Measurements from ENCODE around the gene DHH. TPM values are rescaled to one million over a fixed set of nuclear protein-coding genes. Genes with fewer than 3 reads are reported as not detected.

DHH gene
- total and polyA plus RNA-seq, 7 experiments from 2014 or later = 0.24 to 0.91 (median 0.76) TPM; not detected in 2

DNA sequence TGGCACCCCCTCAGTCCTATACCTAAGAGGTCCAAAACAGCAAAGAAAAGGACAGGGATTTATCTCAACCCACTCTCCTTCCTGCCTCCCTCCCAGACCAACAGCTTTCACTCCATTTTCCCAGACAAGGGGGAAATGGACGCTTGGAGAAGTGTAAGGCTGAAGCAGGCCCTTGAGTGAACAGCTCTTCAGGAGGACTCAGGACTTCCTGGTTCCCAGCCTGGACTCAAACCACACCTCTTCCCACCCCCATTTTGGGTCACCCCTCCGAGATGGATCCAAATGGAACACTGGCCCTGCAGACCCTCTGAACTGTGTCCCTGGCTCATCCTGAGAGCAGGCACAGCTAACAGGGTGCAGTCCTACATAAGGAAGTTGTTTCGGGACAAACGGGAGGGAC lies 36.7 kb downstream of the DHH start:
- H3K27ac ChIP-seq (ENCODE audit: low read depth, low read length) = peak overlapping the region; percentile 87
- ChIA-PET POLR2A (interaction anchor here (0.5 to 3.3 kb wide), 5 partner anchors 10 to 222 kb away, joined by 3 to 12 read pairs (median 7); partner anchors contain the start of genes RHEBL1 and TUBA1B), CTCF (interaction anchor here (0.9 kb wide), 1 partner anchor 31 kb away, joined by 3 read pairs; no protein-coding TSS in a partner anchor)
- peaks cover 0 to 15% (median under 1%) of the 10 kb centered on the region in 5 donors for H3K36me3 Mint-ChIP-seq
- no peaks in the 10 kb centered on the region for H3K27me3 ChIP-seq (ENCODE audit: control insufficient read depth in 2 of 2, insufficient read depth in 2 of 2, low read length in 2 of 2)
- peaks cover 0 to 29% (median 15%) of the 10 kb centered on the region in 3 experiments for H3K36me3 ChIP-seq (ENCODE audit: control insufficient read depth in 2 of 3, insufficient read depth in 3 of 3, low read length in 3 of 3)
- DNase-seq (no peak), ATAC-seq (no peak)
- H3K9me3 Mint-ChIP-seq = peaks cover 0 to 9% (median 0%) of the 10 kb centered on the region in 11 donors
- no peaks in the 10 kb centered on the region for H3K27me3 Mint-ChIP-seq
- no peaks in the 10 kb centered on the region for H3K9me3 ChIP-seq (ENCODE audit: control insufficient read depth in 2 of 3, low read length in 3 of 3)
- H3K4me1 ChIP-seq (ENCODE audit: control insufficient read depth in 2 of 2, insufficient read depth in 2 of 2, low read length in 2 of 2) = peaks cover 47 to 49% of the 10 kb centered on the region in 2 donors
- intact Hi-C loops (cut with micrococcal nuclease) = loop anchor here in 1 of 2 donors (5.0 kb wide), 1 partner anchor 206 kb away; the partner anchor contains the start of gene DDX23
- H3K4me3 Mint-ChIP-seq = peak overlapping the region; percentile 79 to 98 (median 92)
- peaks cover 52 to 71% (median 60%) of the 10 kb centered on the region in 7 donors for H3K4me1 Mint-ChIP-seq
- H3K27ac Mint-ChIP-seq = peak overlapping the region; percentile 62 to 96 (median 88)
- peak overlapping the region; percentile 87 for H3K4me3 ChIP-seq (ENCODE audit: low read length)

DNA sequence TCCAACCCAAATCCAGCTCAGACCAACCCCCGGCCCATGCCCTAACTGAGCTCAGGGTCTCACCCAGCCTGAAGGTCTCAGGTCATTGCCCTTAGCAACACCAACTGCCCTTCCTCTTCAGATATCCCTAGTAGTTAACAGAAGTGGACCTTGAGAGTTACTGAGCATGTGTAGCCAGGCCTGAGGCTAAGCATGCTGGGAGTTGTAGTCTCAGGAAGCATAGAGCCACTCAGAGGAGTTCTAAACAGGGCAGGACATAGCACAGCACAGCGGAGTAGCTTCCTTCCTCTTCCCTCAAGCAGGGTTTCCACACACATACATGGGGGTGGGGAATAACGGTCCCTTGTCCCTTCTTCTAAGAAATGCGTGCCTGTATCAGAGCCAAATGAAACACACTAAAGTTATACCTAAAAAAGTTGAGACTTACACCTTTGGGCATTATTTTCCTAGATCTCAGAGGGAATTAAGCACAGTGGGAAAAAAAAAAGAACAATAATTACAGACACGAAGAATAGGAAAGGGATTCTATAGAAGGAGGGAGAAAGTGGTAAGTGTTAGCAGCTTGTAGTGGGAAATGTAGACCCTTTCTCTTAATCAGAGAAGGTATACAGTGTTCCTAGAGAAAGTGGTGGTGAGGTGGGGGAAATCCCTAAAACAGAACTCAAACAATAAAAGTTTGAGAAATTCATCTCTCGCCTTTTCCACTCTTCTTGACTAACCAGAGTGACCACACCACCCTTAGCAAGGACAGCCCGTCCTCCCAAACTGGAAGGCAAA lies 38.4 kb downstream of the DHH start:
- Histone ChIP-seq H3K27ac (ENCODE audit: low read depth, low read length) (peak overlapping the region; percentile 87), H3K27me3 (ENCODE audit: control insufficient read depth in 2 of 2, insufficient read depth in 2 of 2, low read length in 2 of 2) (no peaks in the 10 kb centered on the region), H3K9me3 (ENCODE audit: control insufficient read depth in 2 of 3, low read length in 3 of 3) (no peaks in the 10 kb centered on the region), H3K4me1 (ENCODE audit: control insufficient read depth in 2 of 2, insufficient read depth in 2 of 2, low read length in 2 of 2) (peaks cover 43 to 46% of the 10 kb centered on the region in 2 donors), H3K4me3 (ENCODE audit: low read length) (peak overlapping the region; percentile 11), H3K36me3 (ENCODE audit: control insufficient read depth in 2 of 3, insufficient read depth in 3 of 3, low read length in 3 of 3) (peaks cover 6 to 47% (median 16%) of the 10 kb centered on the region in 3 experiments)
- Mint-ChIP-seq H3K27me3 (no peaks in the 10 kb centered on the region), H3K36me3 (peaks cover 0 to 28% (median 14%) of the 10 kb centered on the region in 5 donors), H3K4me1 (peaks cover 49 to 74% (median 60%) of the 10 kb centered on the region in 7 donors), H3K27ac (peak overlapping the region; percentile 25 to 93 (median 79)), H3K9me3 (peaks cover 0 to 7% (median 0%) of the 10 kb centered on the region in 11 donors), H3K4me3 (peak overlapping the region; percentile 79 to 98 (median 92))
- DNase-seq = peak in 8 of 9 donors; percentile 40 to 66 (median 52)
- intact Hi-C loops (cut with micrococcal nuclease) = loop anchor here (1.0 to 5.0 kb wide), 3 partner anchors 14 to 204 kb away; partner anchors contain the start of genes DDX23 (in 1 of the 2) and PRKAG1 (in 1 of the 2)
- ChIA-PET POLR2A (interaction anchor here (0.9 to 1.1 kb wide), 2 partner anchors 14 to 75 kb away, joined by 4 to 7 read pairs; partner anchors contain the start of genes RHEBL1 and TUBA1B), CTCF (interaction anchor here (0.7 to 1.5 kb wide), 6 partner anchors 8 to 152 kb away, joined by 3 to 7 read pairs (median 4); a partner anchor contains a TSS)
- peak; percentile 81 for ATAC-seq

DNA sequence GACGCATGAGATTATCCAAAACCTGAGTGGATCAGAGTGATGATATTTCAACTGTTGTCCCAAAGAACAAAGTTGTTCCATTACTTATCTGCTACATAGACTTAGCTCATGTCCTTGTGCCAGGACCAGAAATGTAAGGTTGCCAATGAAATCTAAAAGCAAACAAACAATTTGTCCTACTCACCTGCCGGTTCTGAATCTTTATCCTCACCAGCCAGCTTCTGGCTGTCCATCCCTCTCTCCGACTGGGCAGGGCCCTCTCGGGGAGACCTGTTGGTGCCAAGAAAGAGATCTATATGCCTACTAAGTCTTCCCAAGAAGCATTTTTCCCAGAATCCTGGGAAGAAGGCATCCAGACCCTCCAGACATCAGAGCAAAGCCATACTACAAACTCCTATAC lies 39.5 kb downstream of the DHH start:
- H3K4me3 ChIP-seq (ENCODE audit: low read length) = no peak overlapping the region
- H3K36me3 ChIP-seq (ENCODE audit: control insufficient read depth in 2 of 3, insufficient read depth in 3 of 3, low read length in 3 of 3) = peaks cover 12 to 51% (median 16%) of the 10 kb centered on the region in 3 experiments
- CTCF ChIA-PET = interaction anchor here (0.6 to 1.5 kb wide), 5 partner anchors 9 to 72 kb away, joined by 3 to 7 read pairs (median 4); no protein-coding TSS in a partner anchor
- H3K9me3 Mint-ChIP-seq = peaks cover 0 to 3% (median 0%) of the 10 kb centered on the region in 11 donors
- peak overlapping the region; percentile 87 for H3K27ac ChIP-seq (ENCODE audit: low read depth, low read length)
- H3K4me3 Mint-ChIP-seq = peak overlapping the region in 6 of 10 donors; percentile 13 to 93 (median 40)
- POLR2A ChIA-PET = interaction anchor here (0.6 kb wide), 1 partner anchor 11 kb away, joined by 3 read pairs; no protein-coding TSS in a partner anchor
- no peaks in the 10 kb centered on the region for H3K27me3 Mint-ChIP-seq
- peaks cover 41 to 43% of the 10 kb centered on the region in 2 donors for H3K4me1 ChIP-seq (ENCODE audit: control insufficient read depth in 2 of 2, insufficient read depth in 2 of 2, low read length in 2 of 2)
- H3K36me3 Mint-ChIP-seq = peaks cover 0 to 32% (median 14%) of the 10 kb centered on the region in 5 donors
- DNase-seq (no peak), ATAC-seq (no peak)
- H3K27me3 ChIP-seq (ENCODE audit: control insufficient read depth in 2 of 2, insufficient read depth in 2 of 2, low read length in 2 of 2) = no peaks in the 10 kb centered on the region
- H3K9me3 ChIP-seq (ENCODE audit: control insufficient read depth in 2 of 3, low read length in 3 of 3) = no peaks in the 10 kb centered on the region
- H3K4me1 Mint-ChIP-seq = peaks cover 47 to 71% (median 58%) of the 10 kb centered on the region in 7 donors
- intact Hi-C loops (cut with micrococcal nuclease) = loop anchor here in 1 of 2 donors (5.0 kb wide), 1 partner anchor 203 kb away; the partner anchor contains the start of gene DDX23
- H3K27ac Mint-ChIP-seq = peak overlapping the region in 2 of 9 donors; percentile 28 to 52

DNA sequence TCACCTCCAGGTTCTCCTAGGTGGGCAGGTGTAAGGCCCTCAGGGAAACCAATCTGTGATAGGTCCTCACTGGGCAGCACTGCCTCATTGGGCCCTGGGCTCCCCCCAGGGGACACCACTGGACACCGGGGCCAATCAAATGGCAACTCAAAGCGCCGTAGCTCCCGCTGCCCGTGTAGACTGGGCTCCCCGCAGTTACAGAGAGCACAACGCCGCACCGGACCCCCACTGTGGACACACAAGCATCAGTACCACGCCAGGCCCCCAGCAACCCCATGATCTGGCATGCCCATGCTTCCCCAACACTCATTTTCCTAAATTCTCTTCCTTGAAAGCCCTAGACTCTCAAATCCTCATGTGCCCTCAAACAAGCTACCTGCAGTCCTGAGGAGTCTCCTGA lies 40.1 kb downstream of the DHH start:
- DNase-seq = no peak
- no peak overlapping the region for H3K4me3 ChIP-seq (ENCODE audit: low read length)
- peaks cover 0 to 32% (median 14%) of the 10 kb centered on the region in 5 donors for H3K36me3 Mint-ChIP-seq
- peaks cover 0 to 3% (median 0%) of the 10 kb centered on the region in 11 donors for H3K9me3 Mint-ChIP-seq
- H3K4me1 ChIP-seq (ENCODE audit: control insufficient read depth in 2 of 2, insufficient read depth in 2 of 2, low read length in 2 of 2) = peaks cover 41 to 43% of the 10 kb centered on the region in 2 donors
- no peak overlapping the region for H3K27ac ChIP-seq (ENCODE audit: low read depth, low read length)
- ATAC-seq = no peak
- POLR2A ChIA-PET = interaction anchor here (0.6 kb wide), 1 partner anchor 12 kb away, joined by 3 read pairs; no protein-coding TSS in a partner anchor
- intact Hi-C loops (cut with micrococcal nuclease) = no loop called here
- H3K27me3 ChIP-seq (ENCODE audit: control insufficient read depth in 2 of 2, insufficient read depth in 2 of 2, low read length in 2 of 2) = no peaks in the 10 kb centered on the region
- CTCF ChIA-PET = interaction anchor here (1.2 kb wide), 1 partner anchor 35 kb away, joined by 4 read pairs; no protein-coding TSS in a partner anchor
- H3K4me1 Mint-ChIP-seq = peaks cover 47 to 71% (median 58%) of the 10 kb centered on the region in 7 donors
- no peaks in the 10 kb centered on the region for H3K9me3 ChIP-seq (ENCODE audit: control insufficient read depth in 2 of 3, low read length in 3 of 3)
- H3K4me3 Mint-ChIP-seq = peak overlapping the region in 3 of 10 donors; percentile 18 to 79 (median 21)
- H3K27ac Mint-ChIP-seq = peak overlapping the region in 2 of 9 donors; percentile 52 to 62
- H3K27me3 Mint-ChIP-seq = no peaks in the 10 kb centered on the region
- peaks cover 12 to 56% (median 20%) of the 10 kb centered on the region in 3 experiments for H3K36me3 ChIP-seq (ENCODE audit: control insufficient read depth in 2 of 3, insufficient read depth in 3 of 3, low read length in 3 of 3)

DNA sequence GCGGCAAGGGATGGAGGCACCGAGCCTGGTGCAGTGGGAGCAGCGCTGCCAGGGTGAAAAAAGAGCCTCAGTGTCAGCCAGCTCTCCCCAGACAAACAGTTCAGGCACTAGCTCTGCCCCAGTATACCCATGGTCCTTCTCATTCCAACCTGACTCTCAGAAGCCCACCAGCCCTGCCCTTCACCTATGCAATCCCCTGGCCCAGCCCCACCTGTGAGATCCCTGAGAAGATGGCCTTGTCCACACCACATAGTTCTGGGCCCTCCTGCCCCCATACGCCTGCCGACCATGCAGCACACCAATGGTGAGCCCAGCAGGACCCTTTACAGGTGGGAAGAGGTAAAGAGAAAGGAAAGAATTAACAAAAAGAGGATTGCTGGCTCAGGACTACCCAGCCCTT lies 40.5 kb downstream of the DHH start:
- ChIA-PET POLR2A (no interaction called here), CTCF (no interaction called here)
- H3K9me3 ChIP-seq (ENCODE audit: control insufficient read depth in 2 of 3, low read length in 3 of 3) = no peaks in the 10 kb centered on the region
- no peaks in the 10 kb centered on the region for H3K27me3 Mint-ChIP-seq
- peaks cover 0 to 3% (median 0%) of the 10 kb centered on the region in 11 donors for H3K9me3 Mint-ChIP-seq
- peaks cover 44 to 68% (median 57%) of the 10 kb centered on the region in 7 donors for H3K4me1 Mint-ChIP-seq
- H3K36me3 ChIP-seq (ENCODE audit: control insufficient read depth in 2 of 3, insufficient read depth in 3 of 3, low read length in 3 of 3) = peaks cover 14 to 60% (median 23%) of the 10 kb centered on the region in 3 experiments
- H3K36me3 Mint-ChIP-seq = peaks cover 0 to 33% (median 15%) of the 10 kb centered on the region in 5 donors
- no peak overlapping the region for H3K27ac Mint-ChIP-seq
- no peak overlapping the region for H3K27ac ChIP-seq (ENCODE audit: low read depth, low read length)
- peaks cover 41 to 43% of the 10 kb centered on the region in 2 donors for H3K4me1 ChIP-seq (ENCODE audit: control insufficient read depth in 2 of 2, insufficient read depth in 2 of 2, low read length in 2 of 2)
- intact Hi-C loops (cut with micrococcal nuclease) = no loop called here
- H3K4me3 Mint-ChIP-seq = no peak overlapping the region
- DNase-seq = no peak
- ATAC-seq = no peak
- H3K4me3 ChIP-seq (ENCODE audit: low read length) = no peak overlapping the region
- no peaks in the 10 kb centered on the region for H3K27me3 ChIP-seq (ENCODE audit: control insufficient read depth in 2 of 2, insufficient read depth in 2 of 2, low read length in 2 of 2)

All from naive thymus-derived CD4-positive, alpha-beta T cell (primary cell).